OCI-M2 (cell line): ENCODE results near the gene TNK1.
A peak's percentile ranks its signal among the peaks of the same experiment; 100 is the strongest.
"Not testable (repeated sequence)": the region's sequence is repeated elsewhere in the genome, so short reads cannot be mapped to it uniquely, and the experiment has no call there.

Experiments used
- DNase-seq: peaks from one replicate; lab custom pipeline; 2025; ENCODE audit not compliant: unreplicated experiment; lab: John Stamatoyannopoulos, UW

TNK1 gene

GRCh38 chr17:7355053-7355452 is 25.8 kb upstream of the TNK1 start, which contains the start of gene TMEM95:
TMEM95 (plus strand) TSS chr17:7355156; CDS start chr17:7355205, 49 bp downstream.
- no peak for DNase-seq

GRCh38 chr17:7355573-7355972 is 25.3 kb upstream of the TNK1 start:
- DNase-seq, result no peak

- DNase-seq, result peak; percentile 18
Observed at GRCh38 chr17:7356072-7356549, 24.8 kb upstream of the TNK1 start.

- no peak for DNase-seq
Observed at GRCh38 chr17:7356756-7357155, 24.1 kb upstream of the TNK1 start.

GRCh38 chr17:7357381-7357780 is 23.5 kb upstream of the TNK1 start:
- no peak for DNase-seq

GRCh38 chr17:7361906-7362305 is 19.0 kb upstream of the TNK1 start:
- no peak for DNase-seq

- DNase-seq, result no peak
Observed at GRCh38 chr17:7363311-7363710, 17.6 kb upstream of the TNK1 start.

- not testable (repeated sequence) for DNase-seq
Observed at GRCh38 chr17:7365963-7366362, 14.9 kb upstream of the TNK1 start.

- DNase-seq, result no peak
Observed at GRCh38 chr17:7367083-7367482, 13.8 kb upstream of the TNK1 start.

GRCh38 chr17:7367918-7368598 is 12.8 kb upstream of the TNK1 start:
- DNase-seq, result no peak

- not testable (repeated sequence) for DNase-seq
Observed at GRCh38 chr17:7368599-7368994, 12.3 kb upstream of the TNK1 start.

- no peak for DNase-seq
Observed at GRCh38 chr17:7369825-7370224, 11.1 kb upstream of the TNK1 start.

- DNase-seq, result no peak
Observed at GRCh38 chr17:7370853-7371252, 10.0 kb upstream of the TNK1 start.

- DNase-seq, result no peak
Observed at GRCh38 chr17:7374353-7374752, 6.5 kb upstream of the TNK1 start.

GRCh38 chr17:7379134-7379533 is 1.8 kb upstream of the TNK1 start:
- no peak for DNase-seq

- DNase-seq, result no peak
Observed at GRCh38 chr17:7380321-7380720, 568 bp upstream of the TNK1 start.

GRCh38 chr17:7382901-7383300 is 2.0 kb downstream of the TNK1 start:
- no peak for DNase-seq

- no peak for DNase-seq
Observed at GRCh38 chr17:7383371-7383741, 2.5 kb downstream of the TNK1 start.

GRCh38 chr17:7383742-7384488 is 3.0 kb downstream of the TNK1 start:
- DNase-seq, result no peak

- DNase-seq, result no peak
Observed at GRCh38 chr17:7384489-7385081, 3.7 kb downstream of the TNK1 start.

GRCh38 chr17:7388856-7389255 is 8.0 kb downstream of the TNK1 start:
- DNase-seq, result no peak
